ENCODE measurements around the gene GABARAPL1. TPM values are rescaled to one million over a fixed set of nuclear protein-coding genes. Genes with fewer than 3 reads are reported as not detected.
"Not testable (repeated sequence)": the region's sequence is repeated elsewhere in the genome, so short reads cannot be mapped to it uniquely, and the experiment has no call there.

GABARAPL1 gene
- 60.7 TPM for total RNA-seq

- DNase-seq, result peak; percentile 74
Observed at GRCh38 chr12:10212739-10213131, at the start of gene GABARAPL1. GABARAPL1 (plus strand) TSS chr12:10212877; CDS start chr12:10213130, 253 bp downstream.

- DNase-seq, result no peak
Observed at GRCh38 chr12:10163084-10163483, 49.6 kb upstream of the GABARAPL1 start.

GRCh38 chr12:10165421-10165820 is 47.3 kb upstream of the GABARAPL1 start:
- DNase-seq, result no peak

- no peak for DNase-seq
Observed at GRCh38 chr12:10167599-10167998, 45.1 kb upstream of the GABARAPL1 start.

GRCh38 chr12:10169104-10169503 is 43.6 kb upstream of the GABARAPL1 start:
- no peak for DNase-seq

- no peak for DNase-seq
Observed at GRCh38 chr12:10170216-10170615, 42.5 kb upstream of the GABARAPL1 start.

- no peak for DNase-seq
Observed at GRCh38 chr12:10171973-10172728, 40.5 kb upstream of the GABARAPL1 start, which contains the start of gene OLR1. OLR1 (minus strand) TSS chr12:10172132; CDS start chr12:10172077, 55 bp downstream.

- no peak for DNase-seq
Observed at GRCh38 chr12:10174986-10175614, 37.6 kb upstream of the GABARAPL1 start.

- DNase-seq, result no peak
Observed at GRCh38 chr12:10175846-10176636, 36.6 kb upstream of the GABARAPL1 start.

GRCh38 chr12:10178821-10179220 is 33.9 kb upstream of the GABARAPL1 start, which contains the start of gene TMEM52B:
TMEM52B (plus strand) TSS chr12:10179032; CDS start chr12:10179575, 543 bp downstream.
- no peak for DNase-seq

GRCh38 chr12:10179776-10180181 is 32.9 kb upstream of the GABARAPL1 start:
- no peak for DNase-seq

- DNase-seq, result no peak
Observed at GRCh38 chr12:10182354-10183049, 30.2 kb upstream of the GABARAPL1 start.

- no peak for DNase-seq
Observed at GRCh38 chr12:10184261-10184843, 28.3 kb upstream of the GABARAPL1 start.

- peak; percentile 17 for DNase-seq
Observed at GRCh38 chr12:10186299-10186698, 26.4 kb upstream of the GABARAPL1 start.

GRCh38 chr12:10186958-10187357 is 25.7 kb upstream of the GABARAPL1 start:
- DNase-seq, result not testable (repeated sequence)

- DNase-seq, result no peak
Observed at GRCh38 chr12:10189653-10190052, 23.0 kb upstream of the GABARAPL1 start.

GRCh38 chr12:10190558-10191388 is 21.9 kb upstream of the GABARAPL1 start:
- DNase-seq, result peak; percentile 69

GRCh38 chr12:10191865-10192264 is 20.8 kb upstream of the GABARAPL1 start:
- DNase-seq, result no peak

- DNase-seq, result no peak
Observed at GRCh38 chr12:10194160-10194670, 18.5 kb upstream of the GABARAPL1 start.

GRCh38 chr12:10196210-10196609 is 16.5 kb upstream of the GABARAPL1 start:
- no peak for DNase-seq

- no peak for DNase-seq
Observed at GRCh38 chr12:10197879-10198278, 14.8 kb upstream of the GABARAPL1 start.

All from occipital lobe (tissue), 2 donors.